Common myeloid progenitor, CD34-positive (primary cell): ENCODE results near the gene DRD2. TPM values are rescaled to one million over a fixed set of nuclear protein-coding genes. Genes with fewer than 3 reads are reported as not detected.
A peak's percentile ranks its signal among the peaks of the same experiment; 100 is the strongest.
"Not testable (repeated sequence)": the region's sequence is repeated elsewhere in the genome, so short reads cannot be mapped to it uniquely, and the experiment has no call there.

ENCODE experiments used
- CTCF ChIA-PET: fragments of 350-600 bp; sonication (Branson Sonifier 250); formaldehyde crosslinking; loops from one replicate; lab custom pipeline; 2021; ENCODE audit warnings: antibody characterized with exemption; lab: Charles Lee
- POLR2A ChIA-PET: fragments of 350-600 bp; sonication (Branson Sonifier 250); formaldehyde crosslinking; loops from one replicate; lab custom pipeline; 2021; ENCODE audit warnings: antibody characterized with exemption; lab: Charles Lee
- DNase-seq, 3 donors: peaks; one replicate each; pipeline versions ENCODE4 v3.0.0 to v3.0.0-alpha.2; 2013
- H3K27ac ChIP-seq, 2 experiments: 1 replicate in 1 of 2; 2 replicates in 1 of 2; pipeline ENCODE4 v1.7.0; 2013; ENCODE audit warnings: inconsistent platforms in 2 of 2, low read length in 2 of 2, mild to moderate bottlenecking in 2 of 2, low read depth in 1 of 2, moderate library complexity in 1 of 2; ENCODE audit not compliant: severe bottlenecking in 2 of 2, insufficient read depth in 1 of 2, poor library complexity in 1 of 2
- H3K27me3 ChIP-seq, 5 experiments: replicated peaks in 2 of 5; 1 replicate in 3 of 5; 2 replicates in 2 of 5; pipeline versions ENCODE4 v1.6.1 to v1.7.0; 2013; ENCODE audit warnings: low read length in 4 of 5, mild to moderate bottlenecking in 2 of 5, moderate library complexity in 2 of 5, inconsistent platforms in 1 of 5; ENCODE audit not compliant: insufficient read depth in 5 of 5, control insufficient read depth in 4 of 5
- H3K36me3 ChIP-seq, 4 experiments: 1 replicate in 2 of 4; 2 replicates in 2 of 4; pipeline versions ENCODE4 v1.6.1 to v1.7.0; 2013; ENCODE audit warnings: low read length in 3 of 4, control low read depth in 1 of 4, mild to moderate bottlenecking in 1 of 4; ENCODE audit not compliant: control insufficient read depth in 4 of 4, insufficient read depth in 4 of 4
- H3K4me1 ChIP-seq, 4 experiments: 1 replicate in 3 of 4; 2 replicates in 1 of 4; pipeline versions ENCODE4 v1.6.1 to v1.7.1; 2013; ENCODE audit warnings: low read length in 3 of 4, mild to moderate bottlenecking in 3 of 4, control low read depth in 1 of 4, inconsistent platforms in 1 of 4, moderate library complexity in 1 of 4; ENCODE audit not compliant: control insufficient read depth in 4 of 4, insufficient read depth in 4 of 4; ENCODE audit errors: control extremely low read depth in 1 of 4
- H3K4me3 ChIP-seq, 7 experiments: 1 replicate in 4 of 7; 2 replicates in 3 of 7; pipeline versions ENCODE4 v1.5.1 to v1.7.0; 2013; ENCODE audit warnings: mild to moderate bottlenecking in 7 of 7, low read length in 6 of 7, moderate library complexity in 6 of 7, inconsistent platforms in 2 of 7, low read depth in 2 of 7, control low read depth in 1 of 7; ENCODE audit not compliant: insufficient read depth in 4 of 7, control insufficient read depth in 1 of 7; ENCODE audit errors: extremely low read depth in 1 of 7
- H3K9me3 ChIP-seq, 5 experiments: 1 replicate in 4 of 5; 2 replicates in 1 of 5; pipeline versions ENCODE4 v1.6.1 to v1.7.1; 2013; ENCODE audit warnings: low read length in 4 of 5, mild to moderate bottlenecking in 2 of 5, inconsistent platforms in 1 of 5, low read depth in 1 of 5, moderate library complexity in 1 of 5; ENCODE audit not compliant: control insufficient read depth in 4 of 5, insufficient read depth in 2 of 5; ENCODE audit errors: control extremely low read depth in 1 of 5
- WGBS: methylation state at CpG from one replicate; pipeline ENCODE4 v1.1.5; 2013; ENCODE audit not compliant: insufficient coverage; 5-methylcytosine and 5-hydroxymethylcytosine counted together
- polyA plus RNA-seq: library from polyadenylated mRNA; unstranded; fragments of 120-200 nt; gene quantifications from one replicate; pipeline ENCODE4 v1.2.1, GENCODE V29; 2013

The DRD2 gene
- 0.11 TPM for polyA plus RNA-seq

DNA sequence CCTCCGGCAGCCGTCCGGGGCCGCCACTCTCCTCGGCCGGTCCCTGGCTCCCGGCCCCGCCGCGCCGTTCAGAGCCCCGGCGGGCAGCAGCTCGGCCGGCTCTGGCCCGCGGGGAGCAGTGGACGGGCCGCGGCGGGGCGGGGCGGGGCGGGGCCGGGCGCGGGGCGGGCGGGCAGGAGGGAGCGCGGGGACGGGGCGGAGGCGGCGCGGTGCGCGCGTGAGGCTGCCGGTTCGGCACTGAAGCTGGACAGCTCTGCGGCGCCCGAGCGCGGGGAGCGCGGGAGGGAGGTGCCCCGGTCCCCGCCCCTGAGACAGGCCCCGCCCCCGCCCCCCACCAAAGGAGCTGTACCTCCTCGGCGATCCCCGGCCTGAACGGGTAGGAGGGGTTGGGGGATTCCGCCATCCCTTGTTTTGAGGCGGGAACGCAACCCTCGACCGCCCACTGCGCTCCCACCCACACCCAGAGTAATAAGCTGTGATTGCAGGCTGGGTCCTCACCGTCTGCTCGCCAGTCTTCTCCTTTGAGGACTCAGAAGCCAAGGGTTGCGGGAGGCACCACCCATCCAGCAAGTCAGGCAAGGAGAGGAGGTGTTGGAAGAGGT is at the start of gene DRD2:
DRD2 (minus strand) TSS at position 239 of the 602 bp plus-strand sequence. CDS start 50,747 bp downstream, outside the sequence.
- WGBS = 5% methylated on average over 41 of the region's 65 CpGs
- CTCF ChIA-PET = no interaction called here
- Histone ChIP-seq H3K4me3 (peak within 1 kb of the TSS in 2 of 7 experiments; percentile 11 to 18), H3K9me3 (peaks cover 0 to 7% (median 0%) of the 10 kb centered on the region in 5 experiments), H3K4me1 (peaks cover 0 to 10% (median 0%) of the 10 kb centered on the region in 4 experiments), H3K27me3 (peaks cover 13 to 89% (median 33%) of the 10 kb centered on the region in 5 experiments), H3K27ac (no peak within 1 kb of the TSS), H3K36me3 (no peaks in the 10 kb centered on the region)
- peak in 1 of 3 donors; percentile 12 for DNase-seq
- POLR2A ChIA-PET = no interaction called here

DNA sequence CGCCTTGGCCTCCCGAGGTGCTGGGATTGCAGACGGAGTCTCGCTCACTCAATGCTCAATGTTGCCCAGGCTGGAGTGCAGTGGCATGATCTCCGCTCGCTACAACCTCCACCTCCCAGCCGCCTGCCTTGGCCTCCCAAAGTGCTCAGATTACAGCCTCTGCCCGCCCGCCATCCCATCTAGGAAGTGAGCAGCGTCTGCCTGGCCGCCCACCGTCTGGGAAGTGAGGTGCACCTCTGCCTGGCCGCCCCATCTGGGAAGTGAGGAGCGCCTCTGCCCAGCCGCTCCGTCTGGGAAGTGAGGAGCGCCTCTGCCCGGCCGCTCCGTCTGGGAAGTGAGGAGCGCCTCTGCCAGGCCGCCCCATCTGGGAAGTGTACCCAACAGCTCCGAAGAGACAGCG is 48.7 kb upstream of the DRD2 start:
- H3K36me3 ChIP-seq, DNase-seq, H3K4me3 ChIP-seq, H3K4me1 ChIP-seq, H3K9me3 ChIP-seq, H3K27ac ChIP-seq, POLR2A ChIA-PET, CTCF ChIA-PET: not testable (repeated sequence)
- WGBS = 89% methylated on average over 13 of the region's 24 CpGs
- H3K27me3 ChIP-seq = peaks cover 0 to 11% (median 6%) of the 10 kb centered on the region in 5 experiments

DNA sequence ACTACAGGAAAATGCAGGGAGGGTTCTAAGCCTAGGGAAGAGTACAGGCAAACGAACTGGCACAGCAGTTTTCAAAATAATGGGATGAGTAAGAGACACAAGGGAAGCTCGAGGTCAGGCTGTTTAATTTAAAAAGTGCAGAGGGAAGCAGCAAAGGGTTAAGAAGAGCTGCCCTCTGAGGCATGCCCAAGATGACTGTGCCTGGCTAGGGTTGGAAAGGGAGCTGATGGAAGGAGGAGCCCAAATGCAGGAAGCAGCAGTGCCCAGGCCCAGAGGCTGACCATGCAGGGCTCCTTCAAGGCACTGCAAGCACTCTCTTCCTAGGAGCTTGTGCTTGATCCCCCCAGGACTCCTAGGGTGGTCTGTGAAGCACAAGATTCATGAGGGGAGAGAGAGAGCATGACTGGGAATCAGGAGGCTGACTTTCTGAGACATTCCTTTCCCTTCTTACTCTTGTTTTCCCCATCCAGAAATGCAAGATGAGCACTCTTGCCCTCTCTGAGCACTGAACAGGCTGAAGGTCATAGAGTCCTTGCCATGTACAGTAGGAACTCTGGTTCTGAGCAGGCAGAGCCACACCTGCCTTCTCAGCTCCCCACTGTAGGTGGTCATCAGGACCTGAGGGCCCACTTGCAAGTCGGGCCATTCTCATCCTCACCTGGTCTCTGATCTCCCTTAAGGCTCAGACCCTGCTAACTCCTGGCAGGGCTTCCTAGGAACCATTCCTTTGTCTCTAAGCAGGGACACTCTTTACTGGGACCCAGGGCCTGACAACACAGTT is 46.7 kb upstream of the DRD2 start:
- no peak overlapping the region for H3K27ac ChIP-seq
- CTCF ChIA-PET = interaction anchor here (5.6 kb wide), 1 partner anchor 10 kb away, joined by 33 read pairs; no protein-coding TSS in a partner anchor
- H3K4me3 ChIP-seq = no peak overlapping the region
- H3K9me3 ChIP-seq = peaks cover 0 to 2% (median 0%) of the 10 kb centered on the region in 5 experiments
- POLR2A ChIA-PET = interaction anchor here (0.6 kb wide), 1 partner anchor 11 kb away, joined by 3 read pairs; no protein-coding TSS in a partner anchor
- DNase-seq = no peak
- no peaks in the 10 kb centered on the region for H3K36me3 ChIP-seq
- H3K4me1 ChIP-seq = no peaks in the 10 kb centered on the region
- WGBS = 74% methylated on average over 3 of the region's 3 CpGs
- peaks cover 0 to 9% (median 6%) of the 10 kb centered on the region in 5 experiments for H3K27me3 ChIP-seq

DNA sequence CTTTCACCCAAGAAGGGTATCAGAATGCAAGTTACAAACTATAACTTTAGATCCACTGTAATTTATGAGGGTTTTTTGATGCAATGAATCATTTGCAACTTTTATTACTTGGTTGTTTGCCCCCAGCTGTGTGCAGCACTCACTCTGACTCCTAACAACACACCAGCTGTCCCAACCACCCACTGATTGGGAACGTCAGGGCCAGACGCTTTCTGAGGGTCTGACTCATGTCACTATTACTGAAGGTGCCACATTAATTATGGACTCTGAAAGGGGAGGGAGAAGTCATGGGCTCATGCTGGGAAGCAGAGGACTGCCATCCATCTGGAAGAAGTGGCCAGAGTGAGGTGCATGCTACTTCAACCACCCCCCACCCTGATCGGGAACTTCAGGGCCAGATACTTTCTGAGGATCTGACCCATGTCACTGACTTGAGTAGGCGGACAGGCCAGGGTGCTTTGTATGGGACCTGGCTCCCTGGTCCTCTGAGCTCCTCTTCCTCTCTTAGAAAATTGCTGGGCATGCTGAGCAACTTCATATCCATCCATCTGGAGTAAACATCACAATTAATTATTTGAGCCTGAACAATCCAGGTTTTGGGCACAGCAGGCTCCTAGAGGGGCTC is 44.9 kb upstream of the DRD2 start:
- WGBS = 79% methylated on average over 3 of the region's 4 CpGs
- ChIA-PET POLR2A (no interaction called here), CTCF (interaction anchor here (5.6 kb wide), 1 partner anchor 11 kb away, joined by 33 read pairs; no protein-coding TSS in a partner anchor)
- no peaks in the 10 kb centered on the region for H3K36me3 ChIP-seq
- no peak for DNase-seq
- peaks cover 0 to 2% (median 0%) of the 10 kb centered on the region in 5 experiments for H3K9me3 ChIP-seq
- H3K27ac ChIP-seq = no peak overlapping the region
- H3K27me3 ChIP-seq = peaks cover 0 to 13% (median 5%) of the 10 kb centered on the region in 5 experiments
- no peaks in the 10 kb centered on the region for H3K4me1 ChIP-seq
- no peak overlapping the region for H3K4me3 ChIP-seq

DNA sequence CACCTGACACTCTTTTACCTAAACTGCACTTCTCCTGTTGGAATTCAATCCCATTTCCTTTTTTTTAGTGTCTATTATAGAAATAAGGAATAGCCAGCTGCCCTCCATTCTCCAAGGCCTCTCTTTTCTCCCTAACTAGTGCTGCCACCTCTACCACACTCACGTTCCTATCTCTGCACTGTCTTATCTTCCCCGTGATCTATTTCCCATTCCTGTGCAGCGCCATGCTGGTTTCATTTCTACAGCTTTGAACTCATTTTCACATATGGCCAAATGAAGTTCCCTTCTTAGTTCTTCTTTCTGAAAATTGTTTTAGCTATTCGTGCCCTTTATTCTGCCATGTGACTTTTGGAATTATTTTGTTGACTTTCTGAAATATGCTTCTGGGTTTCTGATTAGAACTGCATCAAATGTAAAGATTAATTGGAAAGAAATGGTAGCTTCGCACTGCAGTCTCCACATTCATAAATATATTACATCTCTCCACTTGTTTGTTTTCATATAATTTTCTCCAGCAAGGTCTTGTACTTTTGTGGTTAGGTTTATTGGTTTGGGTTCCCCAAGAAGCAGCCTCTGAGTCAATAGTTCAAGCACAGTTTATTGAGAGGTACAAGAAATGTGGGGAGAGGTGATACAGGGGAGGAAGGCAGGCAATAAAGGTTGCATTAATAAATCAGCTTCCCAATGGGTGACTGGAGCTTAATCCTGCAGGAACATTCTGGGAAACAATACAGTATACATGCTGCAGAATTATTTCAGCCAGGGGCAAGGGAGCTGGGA is 43.7 kb upstream of the DRD2 start:
- ChIA-PET POLR2A (no interaction called here), CTCF (interaction anchor here (1.2 to 5.6 kb wide), 3 partner anchors 9 to 13 kb away, joined by 3 to 33 read pairs (median 7); no protein-coding TSS in a partner anchor)
- DNase-seq = no peak
- Histone ChIP-seq H3K4me1 (no peaks in the 10 kb centered on the region), H3K36me3 (no peaks in the 10 kb centered on the region), H3K9me3 (peaks cover 0 to 2% (median 0%) of the 10 kb centered on the region in 5 experiments), H3K27me3 (peaks cover 0 to 13% (median 3%) of the 10 kb centered on the region in 5 experiments), H3K27ac (no peak overlapping the region), H3K4me3 (no peak overlapping the region)
- WGBS = 39% methylated on average over 3 of the region's 5 CpGs

DNA sequence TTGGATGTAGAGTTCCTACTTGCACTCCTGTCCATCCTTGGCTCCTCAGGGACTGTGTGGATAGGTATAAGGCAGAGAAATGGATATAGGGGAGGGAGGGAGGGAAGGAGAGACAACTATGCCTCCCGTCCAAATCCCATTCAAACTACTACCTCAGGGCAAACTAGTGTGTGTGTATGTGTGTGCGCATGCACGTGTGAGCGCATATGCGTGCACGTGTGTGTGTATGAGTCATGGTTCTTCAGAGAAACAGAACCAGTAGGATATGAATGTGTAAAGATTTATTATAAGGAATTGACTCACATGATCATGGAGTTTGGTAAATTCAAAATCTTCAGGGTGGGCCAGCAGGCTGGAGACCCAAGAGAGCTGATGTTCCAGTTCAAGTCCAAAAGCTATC is 42.2 kb upstream of the DRD2 start:
- no peak overlapping the region for H3K4me3 ChIP-seq
- no peak overlapping the region for H3K27ac ChIP-seq
- CTCF ChIA-PET = interaction anchor here (5.6 kb wide), 1 partner anchor 14 kb away, joined by 33 read pairs; no protein-coding TSS in a partner anchor
- H3K9me3 ChIP-seq = peaks cover 0 to 2% (median 0%) of the 10 kb centered on the region in 5 experiments
- WGBS = 100% methylated on average over 5 of the region's 6 CpGs
- H3K36me3 ChIP-seq = no peaks in the 10 kb centered on the region
- no peaks in the 10 kb centered on the region for H3K4me1 ChIP-seq
- no peak for DNase-seq
- POLR2A ChIA-PET = no interaction called here
- H3K27me3 ChIP-seq = peaks cover 0 to 15% (median 3%) of the 10 kb centered on the region in 5 experiments
